ENCODE data around the gene TGIF1. TPM values are rescaled to one million over a fixed set of nuclear protein-coding genes. Genes with fewer than 3 reads are reported as not detected.

Gene TGIF1
- total and polyA plus RNA-seq, 9 of the 15 experiments (the other 6 are each of a cell fraction or from before 2014, with no cell fraction given) = 16.1 to 77.7 (median 44.6) TPM

DNA sequence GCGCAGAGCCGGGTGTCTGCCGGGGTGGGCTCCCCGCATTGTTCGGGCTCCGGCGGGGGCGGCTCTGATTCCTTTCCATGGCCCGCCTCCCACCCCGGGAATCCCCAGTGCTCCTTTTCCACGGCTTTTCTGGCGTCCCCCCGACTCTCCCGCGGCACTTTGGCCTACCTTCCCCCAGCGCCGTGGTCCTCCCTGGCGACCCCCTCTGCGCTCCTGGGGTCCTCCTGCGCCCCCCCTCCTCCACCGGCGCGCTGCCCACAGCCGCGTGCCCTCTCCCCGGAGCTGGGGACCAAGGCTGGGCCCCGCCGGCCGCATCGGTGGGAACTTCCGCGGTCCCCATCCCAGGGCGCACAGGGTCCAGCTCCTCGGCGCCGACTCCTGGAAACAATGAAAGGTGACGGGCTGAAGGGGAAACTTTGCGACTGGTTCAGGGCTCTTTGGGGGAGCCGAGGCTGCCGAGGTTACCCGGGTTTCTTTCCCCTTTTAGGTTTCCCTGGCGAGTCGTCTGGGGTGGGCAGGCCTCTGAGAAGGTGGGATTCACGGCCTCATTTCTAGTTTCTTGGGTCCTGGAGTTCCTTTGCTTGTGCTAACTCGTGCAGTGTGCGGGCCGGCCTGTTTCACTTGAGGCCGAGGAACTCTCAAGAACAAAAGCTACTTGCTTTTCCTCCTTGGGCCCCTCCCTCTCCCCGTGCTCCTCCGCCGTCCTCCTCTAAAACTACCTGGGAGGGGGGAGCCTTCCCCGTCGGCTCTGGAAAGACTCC is 2.2 kb downstream of the TGIF1 start (continued):
- TF ChIP-seq FOSL1 (tag; conservative IDR thresholded peaks at IDR 0.05) = no peak
- TF ChIP-seq ZBTB33 (CRISPR knock-in tag; IDR thresholded peaks at IDR 0.05) = no peak
- TF ChIP-seq FIP1L1 (IDR thresholded peaks at IDR 0.05; ENCODE audit: low read depth, low read length, poor library complexity, severe bottlenecking) = no peak
- TF ChIP-seq KLF16 (IDR thresholded peaks at IDR 0.05) = no peak
- TF ChIP-seq HDAC1 (IDR thresholded peaks at IDR 0.05) = no peak
- TF ChIP-seq RBM14 (IDR thresholded peaks at IDR 0.05; ENCODE audit: borderline replicate concordance, insufficient read depth, low read depth, low read length) = 0 out of 2 replicates have a peak, but pooled peaks have one; percentile 87
- TF ChIP-seq FOXO4 (CRISPR knock-in tag; IDR thresholded peaks at IDR 0.05) = no peak
- no peak for TF ChIP-seq SP2 (IDR thresholded peaks at IDR 0.05; ENCODE audit: extremely low read depth, low read depth, low read length, poor library complexity, severe bottlenecking)
- TF ChIP-seq NCOA4 (IDR thresholded peaks at IDR 0.05; ENCODE audit: partially characterized antibody) = no peak
- peak; percentile 75 for TF ChIP-seq RBBP5 (IDR thresholded peaks at IDR 0.05; ENCODE audit: borderline replicate concordance, insufficient read depth, low read length, poor library complexity, severe bottlenecking)
- no peak for TF ChIP-seq ARID1B (IDR thresholded peaks at IDR 0.05)
- TF ChIP-seq CCAR2 (IDR thresholded peaks at IDR 0.05; ENCODE audit: low read depth, low read length) = no peak

Data from K562 (cell line).